Measurements from ENCODE around the gene STH. TPM values are rescaled to one million over a fixed set of nuclear protein-coding genes. Genes with fewer than 3 reads are reported as not detected.

Gene STH
- total and polyA plus RNA-seq, 2 experiments from 2014 or later = not detected

GRCh38 chr17:46009681-46010596 lies 10.9 kb downstream of the STH start:
- no peaks in the 10 kb centered on the region for H3K27me3 ChIP-seq
- no peaks in the 10 kb centered on the region for H4K20me1 ChIP-seq (ENCODE audit: insufficient read depth, poor library complexity, severe bottlenecking)
- H3K4me3 ChIP-seq = no peak overlapping the region
- H3K27ac ChIP-seq = no peak overlapping the region
- H3K9me3 ChIP-seq (ENCODE audit: low read depth) = no peaks in the 10 kb centered on the region
- H3K4me1 ChIP-seq (ENCODE audit: insufficient read depth) = no peaks in the 10 kb centered on the region
- no peak for DNase-seq (ENCODE audit: low spot score)
- H3K4me2 ChIP-seq = no peak overlapping the region
- no peak for TF ChIP-seq EZH2 (IDR thresholded peaks at IDR 0.05; ENCODE audit: borderline replicate concordance)
- no peaks in the 10 kb centered on the region for H3K36me3 ChIP-seq (replicated peaks; ENCODE audit: insufficient read depth, low read depth)
- no peak overlapping the region for H2AFZ ChIP-seq
- H3K79me2 ChIP-seq = no peaks in the 10 kb centered on the region
- H3K9me2 ChIP-seq (replicated peaks; ENCODE audit: insufficient read depth) = no peaks in the 10 kb centered on the region
- WGBS (ENCODE audit: low lambda C conversion rate, missing lambda C conversion rate) = 91% methylated on average over 33 of the region's 33 CpGs

GRCh38 chr17:46010597-46011186 lies 11.6 kb downstream of the STH start:
- Histone ChIP-seq H3K9me2 (replicated peaks; ENCODE audit: insufficient read depth) (no peaks in the 10 kb centered on the region), H3K4me3 (no peak overlapping the region), H2AFZ (no peak overlapping the region), H3K27ac (no peak overlapping the region), H3K36me3 (replicated peaks; ENCODE audit: insufficient read depth, low read depth) (no peaks in the 10 kb centered on the region), H4K20me1 (ENCODE audit: insufficient read depth, poor library complexity, severe bottlenecking) (no peaks in the 10 kb centered on the region), H3K9me3 (ENCODE audit: low read depth) (no peaks in the 10 kb centered on the region), H3K4me2 (no peak overlapping the region), H3K27me3 (no peaks in the 10 kb centered on the region), H3K79me2 (no peaks in the 10 kb centered on the region), H3K4me1 (ENCODE audit: insufficient read depth) (no peaks in the 10 kb centered on the region)
- no peak for DNase-seq (ENCODE audit: low spot score)
- 87% methylated on average over 16 of the region's 16 CpGs for WGBS (ENCODE audit: low lambda C conversion rate, missing lambda C conversion rate)
- no peak for TF ChIP-seq EZH2 (IDR thresholded peaks at IDR 0.05; ENCODE audit: borderline replicate concordance)
- no peak for TF ChIP-seq EZH2phosphoT487 (IDR thresholded peaks at IDR 0.05; ENCODE audit: low read depth, severe bottlenecking, unreplicated experiment)
- no peak for TF ChIP-seq CTCF (IDR thresholded peaks at IDR 0.05; ENCODE audit: poor library complexity)

GRCh38 chr17:46011711-46012505 lies 12.9 kb downstream of the STH start:
- 85% methylated on average over 23 of the region's 28 CpGs for WGBS (ENCODE audit: low lambda C conversion rate, missing lambda C conversion rate)
- no peak for DNase-seq (ENCODE audit: low spot score)
- no peaks in the 10 kb centered on the region for H3K9me3 ChIP-seq (ENCODE audit: low read depth)
- H3K4me3 ChIP-seq = no peak overlapping the region
- no peaks in the 10 kb centered on the region for H3K9me2 ChIP-seq (replicated peaks; ENCODE audit: insufficient read depth)
- H3K4me1 ChIP-seq (ENCODE audit: insufficient read depth) = no peaks in the 10 kb centered on the region
- H4K20me1 ChIP-seq (ENCODE audit: insufficient read depth, poor library complexity, severe bottlenecking) = no peaks in the 10 kb centered on the region
- no peaks in the 10 kb centered on the region for H3K27me3 ChIP-seq
- TF ChIP-seq CTCF (IDR thresholded peaks at IDR 0.05; ENCODE audit: poor library complexity) (no peak), EZH2phosphoT487 (IDR thresholded peaks at IDR 0.05; ENCODE audit: low read depth, severe bottlenecking, unreplicated experiment) (no peak), EZH2 (IDR thresholded peaks at IDR 0.05; ENCODE audit: borderline replicate concordance) (no peak)
- no peaks in the 10 kb centered on the region for H3K36me3 ChIP-seq (replicated peaks; ENCODE audit: insufficient read depth, low read depth)
- no peak overlapping the region for H3K27ac ChIP-seq
- H2AFZ ChIP-seq = no peak overlapping the region
- H3K4me2 ChIP-seq = no peak overlapping the region
- no peaks in the 10 kb centered on the region for H3K79me2 ChIP-seq

Measured in hepatocyte (in vitro differentiated cells).